Measurements from ENCODE around the gene RAB37.

Gene RAB37

GRCh38 chr17:74744349-74744713 lies 7.3 kb downstream of the RAB37 start:
- Histone ChIP-seq H3K27ac (ENCODE audit: poor library complexity, severe bottlenecking) (no peak overlapping the region), H3K27me3 (ENCODE audit: insufficient read depth, poor library complexity, severe bottlenecking) (no peaks in the 10 kb centered on the region), H3K36me3 (ENCODE audit: low read depth) (no peaks in the 10 kb centered on the region), H3K4me1 (ENCODE audit: insufficient read depth, poor library complexity, severe bottlenecking) (no peaks in the 10 kb centered on the region), H3K9me3 (ENCODE audit: severe bottlenecking) (no peaks in the 10 kb centered on the region), H3K4me3 (ENCODE audit: severe bottlenecking) (no peak overlapping the region)
- DNase-seq (ENCODE audit: low spot score), result no peak
- ATAC-seq (ENCODE audit: low read depth), result no peak
- TF ChIP-seq CTCF (IDR thresholded peaks at IDR 0.05; ENCODE audit: poor library complexity, severe bottlenecking), result no peak

- peak; percentile 24; the same call in 1 of the 3 replicates for ATAC-seq (ENCODE audit: low read depth)
- Histone ChIP-seq H3K4me3 (ENCODE audit: severe bottlenecking) (no peak overlapping the region), H3K4me1 (ENCODE audit: insufficient read depth, poor library complexity, severe bottlenecking) (no peaks in the 10 kb centered on the region), H3K36me3 (ENCODE audit: low read depth) (no peaks in the 10 kb centered on the region), H3K27ac (ENCODE audit: poor library complexity, severe bottlenecking) (no peak overlapping the region), H3K27me3 (ENCODE audit: insufficient read depth, poor library complexity, severe bottlenecking) (no peaks in the 10 kb centered on the region), H3K9me3 (ENCODE audit: severe bottlenecking) (no peaks in the 10 kb centered on the region)
- peak; percentile 60 for DNase-seq (ENCODE audit: low spot score)
- TF ChIP-seq CTCF (IDR thresholded peaks at IDR 0.05; ENCODE audit: poor library complexity, severe bottlenecking), result peak; percentile 97
Observed at GRCh38 chr17:74744714-74745547, 7.9 kb downstream of the RAB37 start.

DNA sequence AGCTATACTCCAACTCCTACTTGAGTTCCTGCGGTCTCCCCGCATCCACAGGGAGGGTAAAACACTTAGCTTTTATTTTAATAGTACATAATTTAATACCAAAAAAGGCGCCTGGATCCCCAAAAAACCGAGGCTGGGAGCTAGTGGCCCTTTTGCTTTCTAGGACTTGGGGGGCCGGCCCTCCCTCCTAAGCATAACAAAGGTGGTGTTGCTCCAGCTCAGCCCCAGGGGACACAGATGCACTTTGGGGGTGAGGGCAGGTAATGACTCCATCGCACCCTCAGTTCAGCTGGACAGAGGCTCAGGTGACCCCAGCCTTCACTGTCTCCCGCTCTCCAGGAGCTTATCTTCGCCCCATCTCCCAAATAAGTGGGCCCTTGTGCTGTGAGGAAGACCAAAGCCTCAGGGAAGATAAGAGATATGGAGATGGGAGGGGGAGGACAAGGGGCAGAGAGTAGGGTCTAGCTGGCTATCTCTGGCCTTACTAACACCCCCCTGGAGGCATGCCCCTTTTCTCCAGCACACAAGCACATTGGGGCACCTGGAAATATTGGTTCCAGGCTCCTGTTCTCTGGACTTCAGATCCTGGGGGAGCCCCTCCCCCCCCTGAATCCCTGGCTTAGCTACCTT lies 8.6 kb downstream of the RAB37 start:
- ATAC-seq (ENCODE audit: low read depth), result no peak

GRCh38 chr17:74746376-74746775 lies 9.3 kb downstream of the RAB37 start:
- no peaks in the 10 kb centered on the region for H3K9me3 ChIP-seq (ENCODE audit: severe bottlenecking)
- H3K27ac ChIP-seq (ENCODE audit: poor library complexity, severe bottlenecking), result no peak overlapping the region
- no peak overlapping the region for H3K4me3 ChIP-seq (ENCODE audit: severe bottlenecking)
- ATAC-seq (ENCODE audit: low read depth), result no peak
- no peaks in the 10 kb centered on the region for H3K27me3 ChIP-seq (ENCODE audit: insufficient read depth, poor library complexity, severe bottlenecking)
- TF ChIP-seq CTCF (IDR thresholded peaks at IDR 0.05; ENCODE audit: poor library complexity, severe bottlenecking), result no peak
- DNase-seq (ENCODE audit: low spot score), result no peak
- H3K36me3 ChIP-seq (ENCODE audit: low read depth), result 0 out of 2 replicates have a peak, but pooled peaks cover 3% of the 10 kb centered on the region
- peaks cover 2% of the 10 kb centered on the region for H3K4me1 ChIP-seq (ENCODE audit: insufficient read depth, poor library complexity, severe bottlenecking)

More for the DNA sequence above, 8.6 kb downstream of the RAB37 start:
- no peak overlapping the region for H3K4me3 ChIP-seq (ENCODE audit: severe bottlenecking)
- no peak for TF ChIP-seq CTCF (IDR thresholded peaks at IDR 0.05; ENCODE audit: poor library complexity, severe bottlenecking)
- no peaks in the 10 kb centered on the region for H3K36me3 ChIP-seq (ENCODE audit: low read depth)
- peaks cover 2% of the 10 kb centered on the region for H3K4me1 ChIP-seq (ENCODE audit: insufficient read depth, poor library complexity, severe bottlenecking)
- no peaks in the 10 kb centered on the region for H3K9me3 ChIP-seq (ENCODE audit: severe bottlenecking)
- H3K27me3 ChIP-seq (ENCODE audit: insufficient read depth, poor library complexity, severe bottlenecking), result no peaks in the 10 kb centered on the region
- no peak for DNase-seq (ENCODE audit: low spot score)
- H3K27ac ChIP-seq (ENCODE audit: poor library complexity, severe bottlenecking), result no peak overlapping the region

DNA sequence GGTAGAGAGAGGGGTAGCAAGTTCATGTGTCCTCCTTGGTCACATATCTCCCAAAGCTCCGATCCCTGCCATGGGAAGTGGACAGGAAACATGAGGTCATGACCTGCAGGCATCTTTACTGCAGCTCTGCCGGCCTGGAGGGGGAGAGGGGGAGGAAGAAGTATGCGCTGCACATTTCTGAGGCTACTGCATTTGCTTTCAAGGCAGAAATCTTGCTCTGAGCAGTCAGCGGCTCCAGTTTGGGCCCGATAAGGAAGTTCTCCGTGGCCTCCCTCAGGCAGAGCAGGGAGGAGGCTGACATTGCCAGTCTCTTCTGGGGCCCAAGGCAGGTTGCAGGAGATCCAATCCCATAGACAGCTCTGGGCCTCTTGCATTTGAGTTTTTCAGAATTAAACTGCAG lies 9.9 kb downstream of the RAB37 start:
- TF ChIP-seq CTCF (IDR thresholded peaks at IDR 0.05; ENCODE audit: poor library complexity, severe bottlenecking), result no peak
- Histone ChIP-seq H3K27me3 (ENCODE audit: insufficient read depth, poor library complexity, severe bottlenecking) (no peaks in the 10 kb centered on the region), H3K4me3 (ENCODE audit: severe bottlenecking) (no peak overlapping the region), H3K27ac (ENCODE audit: poor library complexity, severe bottlenecking) (no peak overlapping the region), H3K4me1 (ENCODE audit: insufficient read depth, poor library complexity, severe bottlenecking) (peaks cover 2% of the 10 kb centered on the region), H3K36me3 (ENCODE audit: low read depth) (0 out of 2 replicates have a peak, but pooled peaks cover 3% of the 10 kb centered on the region), H3K9me3 (ENCODE audit: severe bottlenecking) (no peaks in the 10 kb centered on the region)
- no peak for ATAC-seq (ENCODE audit: low read depth)
- DNase-seq (ENCODE audit: low spot score), result no peak
